T follicular helper cell (primary cell): ENCODE data around the gene SEMA7A.

Source experiments
- DNase-seq: peaks from one replicate; pipeline ENCODE4 v3.0.0-alpha.2; 2020; ENCODE audit warnings: low read depth

The SEMA7A gene

GRCh38 chr15:74387141-74387541 is 46.6 kb downstream of the SEMA7A start:
- DNase-seq: no peak

GRCh38 chr15:74386496-74387140 is 47.1 kb downstream of the SEMA7A start:
- DNase-seq: no peak

- no peak for DNase-seq
Measured at GRCh38 chr15:74385733-74386132, 48.0 kb downstream of the SEMA7A start.

- no peak for DNase-seq
Measured at GRCh38 chr15:74384881-74385643, 48.7 kb downstream of the SEMA7A start.

GRCh38 chr15:74384566-74384880 is 49.2 kb downstream of the SEMA7A start:
- no peak for DNase-seq

GRCh38 chr15:74383695-74384565 is 49.8 kb downstream of the SEMA7A start:
- DNase-seq: no peak

- no peak for DNase-seq
Measured at GRCh38 chr15:74383286-74383685, 50.5 kb downstream of the SEMA7A start.

GRCh38 chr15:74382004-74382816 is 51.5 kb downstream of the SEMA7A start:
- peak; percentile 58 for DNase-seq

- no peak for DNase-seq
Measured at GRCh38 chr15:74381481-74381880, 52.3 kb downstream of the SEMA7A start.

- DNase-seq: no peak
Measured at GRCh38 chr15:74381190-74381453, 52.6 kb downstream of the SEMA7A start.

- DNase-seq: no peak
Measured at GRCh38 chr15:74380361-74381189, 53.2 kb downstream of the SEMA7A start.

GRCh38 chr15:74378848-74379247 is 54.9 kb downstream of the SEMA7A start:
- no peak for DNase-seq

GRCh38 chr15:74377831-74378766 is 55.7 kb downstream of the SEMA7A start:
- no peak for DNase-seq

GRCh38 chr15:74376825-74377581 is 56.8 kb downstream of the SEMA7A start:
- DNase-seq: no peak

GRCh38 chr15:74376226-74376625 is 57.5 kb downstream of the SEMA7A start:
- DNase-seq: no peak

- peak; percentile 71 for DNase-seq
Measured at GRCh38 chr15:74375303-74375693, 58.5 kb downstream of the SEMA7A start.

- DNase-seq: peak; percentile 10
Measured at GRCh38 chr15:74374648-74375302, 59.0 kb downstream of the SEMA7A start.

GRCh38 chr15:74373731-74374647 is 59.8 kb downstream of the SEMA7A start:
- peak; percentile 92 for DNase-seq
